Measurements from ENCODE around the gene CERT1.

CERT1 gene

DNA sequence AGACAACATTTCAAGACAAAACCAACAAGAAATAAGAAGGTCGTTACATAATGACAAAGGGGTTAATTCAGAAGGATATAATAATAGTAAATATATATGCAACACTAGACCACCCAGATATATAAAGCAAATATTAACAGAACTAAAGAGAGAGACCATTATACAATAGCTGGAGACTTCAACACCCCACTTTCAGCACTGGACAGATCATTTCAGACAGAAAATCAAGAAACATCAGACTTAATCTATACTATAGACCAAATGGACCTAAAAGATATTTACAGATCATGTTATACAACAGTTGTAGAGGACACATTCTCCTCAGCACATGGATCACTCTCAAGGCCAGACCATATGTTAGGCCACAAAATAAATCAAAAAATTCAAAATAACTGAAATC lies 26.8 kb downstream of the CERT1 start:
- Histone ChIP-seq H3K79me2 (ENCODE audit: insufficient read depth, low read length) (peaks cover 82% of the 10 kb centered on the region), H3K27me3 (ENCODE audit: insufficient read depth, low read length, poor library complexity, severe bottlenecking) (no peaks in the 10 kb centered on the region), H3K9me3 (ENCODE audit: insufficient read depth, low read depth, low read length) (0 out of 2 replicates have a peak, but pooled peaks cover 11% of the 10 kb centered on the region), H3K4me1 (ENCODE audit: insufficient read depth, low read length, poor library complexity, severe bottlenecking) (no peaks in the 10 kb centered on the region), H4K20me1 (ENCODE audit: insufficient read depth, low read length, poor library complexity, severe bottlenecking) (peaks cover 48% of the 10 kb centered on the region), H3K4me3 (ENCODE audit: low read length, poor library complexity, severe bottlenecking) (no peak overlapping the region), H3K9me2 (replicated peaks; ENCODE audit: low read depth, low read length) (no peaks in the 10 kb centered on the region), H2AFZ (ENCODE audit: low read length) (no peak overlapping the region), H3K36me3 (ENCODE audit: insufficient read depth, low read length) (no peaks in the 10 kb centered on the region; the same call in none of the 2 replicates), H3K9ac (ENCODE audit: low read depth, low read length, poor library complexity, severe bottlenecking) (no peak overlapping the region), H3K4me2 (ENCODE audit: low read depth, low read length, poor library complexity, severe bottlenecking) (no peak overlapping the region), H3F3A (ENCODE audit: low read depth) (0 out of 2 replicates have a peak, but pooled peaks cover 4% of the 10 kb centered on the region)
- no peak for TF ChIP-seq EZH2phosphoT487 (IDR thresholded peaks at IDR 0.05; ENCODE audit: borderline replicate concordance)
- TF ChIP-seq, protein P1, sequence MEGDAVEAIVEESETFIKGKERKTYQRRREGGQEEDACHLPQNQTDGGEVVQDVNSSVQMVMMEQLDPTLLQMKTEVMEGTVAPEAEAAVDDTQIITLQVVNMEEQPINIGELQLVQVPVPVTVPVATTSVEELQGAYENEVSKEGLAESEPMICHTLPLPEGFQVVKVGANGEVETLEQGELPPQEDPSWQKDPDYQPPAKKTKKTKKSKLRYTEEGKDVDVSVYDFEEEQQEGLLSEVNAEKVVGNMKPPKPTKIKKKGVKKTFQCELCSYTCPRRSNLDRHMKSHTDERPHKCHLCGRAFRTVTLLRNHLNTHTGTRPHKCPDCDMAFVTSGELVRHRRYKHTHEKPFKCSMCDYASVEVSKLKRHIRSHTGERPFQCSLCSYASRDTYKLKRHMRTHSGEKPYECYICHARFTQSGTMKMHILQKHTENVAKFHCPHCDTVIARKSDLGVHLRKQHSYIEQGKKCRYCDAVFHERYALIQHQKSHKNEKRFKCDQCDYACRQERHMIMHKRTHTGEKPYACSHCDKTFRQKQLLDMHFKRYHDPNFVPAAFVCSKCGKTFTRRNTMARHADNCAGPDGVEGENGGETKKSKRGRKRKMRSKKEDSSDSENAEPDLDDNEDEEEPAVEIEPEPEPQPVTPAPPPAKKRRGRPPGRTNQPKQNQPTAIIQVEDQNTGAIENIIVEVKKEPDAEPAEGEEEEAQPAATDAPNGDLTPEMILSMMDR (conservative IDR thresholded peaks at IDR 0.05; ENCODE audit: low read length), result no peak

DNA sequence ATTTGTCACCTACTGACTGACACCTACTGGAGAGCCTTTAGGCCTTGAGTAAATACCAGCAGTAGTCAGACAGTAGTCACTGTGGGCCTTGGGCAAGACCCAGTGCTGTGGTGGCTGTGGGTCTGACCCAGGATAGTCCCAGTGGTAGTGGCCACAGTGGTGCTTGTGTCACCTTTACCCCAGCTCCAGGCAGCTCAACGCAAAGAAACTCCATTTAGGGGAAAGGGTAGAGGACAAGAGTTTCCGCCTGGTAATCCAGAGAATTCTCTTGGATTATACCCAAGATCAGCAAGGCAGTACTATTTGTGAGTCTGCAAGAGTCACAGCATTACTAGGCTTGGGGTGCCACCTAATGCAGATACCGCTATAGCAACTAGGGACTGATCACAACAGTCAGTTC lies 28.9 kb downstream of the CERT1 start:
- peaks cover 98% of the 10 kb centered on the region for H3K79me2 ChIP-seq (ENCODE audit: insufficient read depth, low read length)

DNA sequence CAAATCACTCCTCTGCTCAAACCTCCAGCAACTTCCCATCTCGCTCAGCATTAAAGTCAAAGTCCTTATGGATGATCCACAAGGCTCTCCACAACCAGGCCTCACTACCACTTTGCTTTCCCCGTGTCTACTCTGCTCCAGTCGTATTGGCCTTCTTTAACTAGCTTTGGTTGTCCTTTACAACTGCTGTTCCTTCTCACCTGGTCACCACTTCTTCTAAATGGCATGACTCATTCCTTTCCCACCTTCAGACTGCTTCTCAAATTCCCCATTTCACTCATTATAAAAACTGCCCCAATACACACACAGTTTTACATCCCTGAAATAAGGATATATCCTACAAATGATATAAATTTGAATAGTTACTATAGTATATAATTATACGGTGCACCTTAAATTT lies 30.4 kb downstream of the CERT1 start:
- no peak overlapping the region for H3K4me3 ChIP-seq (ENCODE audit: low read length, poor library complexity, severe bottlenecking)
- H3K9me3 ChIP-seq (ENCODE audit: insufficient read depth, low read depth, low read length), result 0 out of 2 replicates have a peak, but pooled peaks cover 2% of the 10 kb centered on the region
- H3F3A ChIP-seq (ENCODE audit: low read depth), result no peaks in the 10 kb centered on the region
- H3K79me2 ChIP-seq (ENCODE audit: insufficient read depth, low read length), result peaks cover 98% of the 10 kb centered on the region
- H2AFZ ChIP-seq (ENCODE audit: low read length), result no peak overlapping the region
- no peaks in the 10 kb centered on the region for H3K27me3 ChIP-seq (ENCODE audit: insufficient read depth, low read length, poor library complexity, severe bottlenecking)
- no peaks in the 10 kb centered on the region for H3K4me1 ChIP-seq (ENCODE audit: insufficient read depth, low read length, poor library complexity, severe bottlenecking)
- H3K36me3 ChIP-seq (ENCODE audit: insufficient read depth, low read length), result no peaks in the 10 kb centered on the region; the same call in none of the 2 replicates
- H4K20me1 ChIP-seq (ENCODE audit: insufficient read depth, low read length, poor library complexity, severe bottlenecking), result peaks cover 60% of the 10 kb centered on the region
- TF ChIP-seq, protein P1 (conservative IDR thresholded peaks at IDR 0.05; ENCODE audit: low read length), result no peak
- no peak for TF ChIP-seq EZH2phosphoT487 (IDR thresholded peaks at IDR 0.05; ENCODE audit: borderline replicate concordance)
- no peak overlapping the region for H3K9ac ChIP-seq (ENCODE audit: low read depth, low read length, poor library complexity, severe bottlenecking)
- H3K9me2 ChIP-seq (replicated peaks; ENCODE audit: low read depth, low read length), result no peaks in the 10 kb centered on the region
- H3K4me2 ChIP-seq (ENCODE audit: low read depth, low read length, poor library complexity, severe bottlenecking), result no peak overlapping the region

More for the DNA sequence above, 28.9 kb downstream of the CERT1 start:
- Histone ChIP-seq H3K9me3 (ENCODE audit: insufficient read depth, low read depth, low read length) (0 out of 2 replicates have a peak, but pooled peaks cover 8% of the 10 kb centered on the region), H3K27me3 (ENCODE audit: insufficient read depth, low read length, poor library complexity, severe bottlenecking) (no peaks in the 10 kb centered on the region), H3F3A (ENCODE audit: low read depth) (0 out of 2 replicates have a peak, but pooled peaks cover 4% of the 10 kb centered on the region), H2AFZ (ENCODE audit: low read length) (no peak overlapping the region), H4K20me1 (ENCODE audit: insufficient read depth, low read length, poor library complexity, severe bottlenecking) (peaks cover 60% of the 10 kb centered on the region), H3K4me1 (ENCODE audit: insufficient read depth, low read length, poor library complexity, severe bottlenecking) (no peaks in the 10 kb centered on the region), H3K36me3 (ENCODE audit: insufficient read depth, low read length) (no peaks in the 10 kb centered on the region; the same call in none of the 2 replicates), H3K4me3 (ENCODE audit: low read length, poor library complexity, severe bottlenecking) (no peak overlapping the region), H3K4me2 (ENCODE audit: low read depth, low read length, poor library complexity, severe bottlenecking) (no peak overlapping the region), H3K9ac (ENCODE audit: low read depth, low read length, poor library complexity, severe bottlenecking) (no peak overlapping the region), H3K9me2 (replicated peaks; ENCODE audit: low read depth, low read length) (no peaks in the 10 kb centered on the region)
- TF ChIP-seq EZH2phosphoT487 (IDR thresholded peaks at IDR 0.05; ENCODE audit: borderline replicate concordance), result no peak
- TF ChIP-seq, protein P1 (conservative IDR thresholded peaks at IDR 0.05; ENCODE audit: low read length), result no peak
